H1 (cell line): ENCODE data around the gene ANKRD2. TPM values are rescaled to one million over a fixed set of nuclear protein-coding genes. Genes with fewer than 3 reads are reported as not detected.
A peak's percentile ranks its signal among the peaks of the same experiment; 100 is the strongest.

Experiments
- CTCF ChIA-PET: fragments of 300-600 bp; sonication (Branson Sonifier 250); formaldehyde crosslinking; loops from one replicate; lab custom pipeline; 2021; ENCODE audit not compliant: partially characterized antibody; lab: Charles Lee
- POLR2A ChIA-PET: fragments of 300-600 bp; sonication (Branson Sonifier 250); formaldehyde crosslinking; loops from one replicate; lab custom pipeline; 2021; ENCODE audit warnings: inconsistent platforms; ENCODE audit not compliant: partially characterized antibody; lab: Charles Lee
- DNase-seq, 2 experiments: peaks; one replicate each; pipeline versions ENCODE4 v3.0.0 to v3.0.0-alpha.2; 2010 to 2022; ENCODE audit warnings: low spot score in 2 of 2, low read depth in 1 of 2, mixed read lengths in 1 of 2
- FAIRE-seq: peaks from 2 replicates; lab custom pipeline; 2011; peaks lifted over from hg19 to GRCh38; lab: Jason Lieb, UNC
- H2AFZ ChIP-seq: 2 replicates; pipeline ENCODE4 v1.8.1; 2012; ENCODE audit warnings: low read length, inconsistent platforms
- H2AK5ac ChIP-seq: 2 replicates; pipeline ENCODE4 v1.6.1; 2013; ENCODE audit warnings: low read depth, low read length
- H2BK120ac ChIP-seq: replicated peaks from 2 replicates; pipeline ENCODE3; 2013; ENCODE audit warnings: low read depth, low read length, inconsistent platforms
- H2BK12ac ChIP-seq: 2 replicates; pipeline ENCODE4 v1.6.1; 2013; ENCODE audit warnings: low read depth, low read length
- H2BK15ac ChIP-seq: 2 replicates; pipeline ENCODE4 v1.6.1; 2013; ENCODE audit warnings: low read length
- H2BK20ac ChIP-seq: 2 replicates; pipeline ENCODE4 v1.6.1; 2013; ENCODE audit warnings: low read length
- H2BK5ac ChIP-seq: 2 replicates; pipeline ENCODE4 v1.6.1; 2013; ENCODE audit warnings: low read depth, low read length
- H3K14ac ChIP-seq: 2 replicates; pipeline ENCODE4 v1.6.1; 2013; ENCODE audit warnings: inconsistent platforms; ENCODE audit not compliant: insufficient read length
- H3K18ac ChIP-seq: 2 replicates; pipeline ENCODE4 v1.6.1; 2013; ENCODE audit warnings: low read length; ENCODE audit errors: extremely low read depth
- H3K23ac ChIP-seq: 2 replicates; pipeline ENCODE4 v1.6.1; 2013; ENCODE audit warnings: inconsistent platforms; ENCODE audit not compliant: insufficient read length
- H3K23me2 ChIP-seq: 2 replicates; pipeline ENCODE4 v1.6.1; 2013; ENCODE audit warnings: low read depth, low read length
- H3K27ac ChIP-seq: 2 replicates; pipeline ENCODE4 v1.6.1; 2011; ENCODE audit warnings: low read depth, low read length, inconsistent platforms
- H3K27me3 ChIP-seq, 4 experiments: replicated peaks in 1 of 4; 1 replicate in 1 of 4; 2 replicates in 3 of 4; pipeline versions ENCODE4 v1.6.1 to v1.8.1; 2011 to 2013; ENCODE audit warnings: low read length in 3 of 4, mild to moderate bottlenecking in 3 of 4, inconsistent platforms in 2 of 4, mixed read lengths in 2 of 4, moderate library complexity in 1 of 4; ENCODE audit not compliant: control insufficient read depth in 3 of 4, insufficient read depth in 3 of 4; ENCODE audit errors: extremely low read depth in 1 of 4
- H3K36me3 ChIP-seq, 4 experiments: 2 replicates each; pipeline versions ENCODE4 v1.6.1 to v1.8.1; 2011 to 2013; ENCODE audit warnings: mild to moderate bottlenecking in 4 of 4, low read length in 3 of 4, moderate library complexity in 2 of 4, control low read depth in 1 of 4, inconsistent platforms in 1 of 4; ENCODE audit not compliant: insufficient read depth in 4 of 4, control insufficient read depth in 2 of 4
- H3K4ac ChIP-seq: replicated peaks from 2 replicates; pipeline ENCODE3; 2013; ENCODE audit warnings: low read length, low read depth, mixed read lengths, inconsistent platforms; ENCODE audit not compliant: insufficient read length
- H3K4me1 ChIP-seq, 4 experiments: replicated peaks in 1 of 4; 1 replicate in 1 of 4; 2 replicates in 3 of 4; pipeline versions ENCODE4 v1.6.1 to v1.8.1; 2011 to 2013; ENCODE audit warnings: low read length in 3 of 4, inconsistent platforms in 2 of 4, mixed read lengths in 1 of 4; ENCODE audit not compliant: insufficient read depth in 4 of 4, control insufficient read depth in 3 of 4
- H3K4me2 ChIP-seq, 2 experiments: 2 replicates each; pipeline versions ENCODE4 v1.6.1 to v1.8.1; 2011 to 2013; ENCODE audit warnings: low read depth in 2 of 2, low read length in 2 of 2, control low read depth in 1 of 2, inconsistent platforms in 1 of 2, mild to moderate bottlenecking in 1 of 2; ENCODE audit not compliant: insufficient read depth in 1 of 2
- H3K4me3 ChIP-seq, 4 experiments: fragments of 200-600, 300-600 bp in 1 of 4; sonication (generic), shearing (Covaris generic), sonication (Bioruptor Twin) in 1 of 4; 2 replicates each; pipeline versions ENCODE4 v1.5.1 to v1.8.1; 2011 to 2016; ENCODE audit warnings: low read length in 4 of 4, low read depth in 3 of 4, control low read depth in 2 of 4, inconsistent platforms in 2 of 4, mild to moderate bottlenecking in 2 of 4, mixed read lengths in 1 of 4, moderate library complexity in 1 of 4; ENCODE audit not compliant: insufficient read depth in 2 of 4; ENCODE audit errors: extremely low read depth in 1 of 4
- H3K56ac ChIP-seq: replicated peaks from 2 replicates; pipeline ENCODE3; 2013; ENCODE audit warnings: low read depth, mild to moderate bottlenecking, mixed read lengths, low read length, inconsistent platforms; ENCODE audit not compliant: insufficient read length
- H3K79me1 ChIP-seq: 2 replicates; pipeline ENCODE4 v1.6.1; 2013; ENCODE audit warnings: low read depth, low read length, control low read depth
- H3K79me2 ChIP-seq, 2 experiments: 2 replicates each; pipeline versions ENCODE4 v1.6.1 to v1.8.1; 2012 to 2013; ENCODE audit warnings: low read length in 2 of 2, mild to moderate bottlenecking in 2 of 2, inconsistent platforms in 1 of 2; ENCODE audit not compliant: insufficient read depth in 2 of 2, control insufficient read depth in 1 of 2
- H3K9ac ChIP-seq, 4 experiments: replicated peaks in 1 of 4; 1 replicate in 1 of 4; 2 replicates in 3 of 4; pipeline versions ENCODE4 v1.6.1 to v1.8.1; 2011 to 2013; ENCODE audit warnings: low read depth in 3 of 4, low read length in 3 of 4, control low read depth in 2 of 4, mild to moderate bottlenecking in 2 of 4, moderate library complexity in 2 of 4, inconsistent platforms in 1 of 4; ENCODE audit errors: extremely low read depth in 1 of 4
- H3K9me3 ChIP-seq, 2 experiments: 2 replicates each; pipeline versions ENCODE4 v1.6.1 to v1.8.1; 2012 to 2013; ENCODE audit warnings: mild to moderate bottlenecking in 2 of 2, moderate library complexity in 2 of 2, control low read depth in 1 of 2, inconsistent platforms in 1 of 2, low read depth in 1 of 2, low read length in 1 of 2, mixed read lengths in 1 of 2; ENCODE audit not compliant: insufficient read depth in 2 of 2
- H4K20me1 ChIP-seq, 2 experiments: replicated peaks in 1 of 2; 2 replicates each; pipeline versions ENCODE3 to v1.8.1; 2011 to 2013; ENCODE audit warnings: inconsistent platforms in 2 of 2, low read length in 2 of 2, mild to moderate bottlenecking in 1 of 2; ENCODE audit not compliant: insufficient read depth in 2 of 2, control insufficient read depth in 1 of 2
- H4K5ac ChIP-seq: 2 replicates; pipeline ENCODE4 v1.6.1; 2013; ENCODE audit warnings: low read length, low read depth, mixed read lengths, inconsistent platforms; ENCODE audit not compliant: insufficient read length
- H4K8ac ChIP-seq: 2 replicates; pipeline ENCODE4 v1.8.0; 2013; ENCODE audit warnings: mild to moderate bottlenecking, moderate library complexity, low read length, inconsistent platforms; ENCODE audit not compliant: insufficient read depth; ENCODE audit errors: extremely low read depth
- H4K91ac ChIP-seq: replicated peaks from 2 replicates; pipeline ENCODE3; 2013; ENCODE audit warnings: low read length, mixed read lengths, inconsistent platforms; ENCODE audit not compliant: insufficient read length
- ASH2L ChIP-seq: fragments of 200-600, 300-600 bp; sonication (generic); IDR thresholded peaks from one replicate; pipeline ENCODE4 v1.7.1; 2017; ENCODE audit warnings: low read length
- BRCA1 ChIP-seq: IDR thresholded peaks from 2 replicates; pipeline ENCODE4 v1.6.1; 2012; ENCODE audit warnings: low read depth, low read length, improper control_type of control experiment
- EP300 ChIP-seq, 2 experiments: IDR thresholded peaks; 1 replicate in 1 of 2; 2 replicates in 1 of 2; pipeline ENCODE4 v1.6.1; 2011 to 2012; ENCODE audit warnings: low read depth in 2 of 2, low read length in 2 of 2, mild to moderate bottlenecking in 2 of 2, borderline replicate concordance in 1 of 2, inconsistent platforms in 1 of 2, moderate library complexity in 1 of 2
- EZH2 ChIP-seq: fragments of 200-600 bp; sonication (generic); IDR thresholded peaks from 2 replicates; pipeline ENCODE4 v1.7.1; 2012; ENCODE audit warnings: low read depth, mild to moderate bottlenecking, moderate library complexity, low read length, inconsistent platforms; ENCODE audit not compliant: severe bottlenecking
- GABPA ChIP-seq: IDR thresholded peaks from 2 replicates; pipeline ENCODE4 v1.6.1; 2011; ENCODE audit warnings: mild to moderate bottlenecking, low read length, moderate library complexity, borderline replicate concordance; ENCODE audit not compliant: insufficient read depth
- HDAC2 ChIP-seq, 2 experiments: fragments of 300-600 bp in 1 of 2; sonication (generic) in 1 of 2; IDR thresholded peaks; 2 replicates each; pipeline ENCODE4 v1.6.1; 2011 to 2012; ENCODE audit warnings: low read depth in 2 of 2, low read length in 2 of 2, mild to moderate bottlenecking in 2 of 2, moderate library complexity in 2 of 2, borderline replicate concordance in 1 of 2, inconsistent platforms in 1 of 2
- KDM1A ChIP-seq: fragments of 200-600, 300-600 bp; sonication (generic); IDR thresholded peaks from 2 replicates; pipeline ENCODE4 v1.7.1; 2016; ENCODE audit warnings: mild to moderate bottlenecking, low read length, borderline replicate concordance
- KDM5A ChIP-seq: fragments of 200-600 bp; IDR thresholded peaks from 2 replicates; pipeline ENCODE4 v1.7.1; 2012; ENCODE audit warnings: mild to moderate bottlenecking, low read length, inconsistent platforms, mixed read lengths
- POLR2A ChIP-seq, 2 experiments: IDR thresholded peaks; 1 replicate in 1 of 2; 2 replicates in 1 of 2; pipeline ENCODE4 v1.6.1; 2011; ENCODE audit warnings: low read depth in 2 of 2, low read length in 2 of 2, mild to moderate bottlenecking in 2 of 2; ENCODE audit errors: control extremely low read depth in 1 of 2
- RXRA ChIP-seq: IDR thresholded peaks from 2 replicates; pipeline ENCODE4 v1.6.1; 2011; ENCODE audit warnings: low read depth, mild to moderate bottlenecking, low read length, moderate library complexity; ENCODE audit not compliant: insufficient read depth
- TBP ChIP-seq: IDR thresholded peaks from 2 replicates; pipeline ENCODE4 v1.6.1; 2011; ENCODE audit warnings: low read depth, low read length, improper control_type of control experiment
- TEAD4 ChIP-seq: IDR thresholded peaks from 2 replicates; pipeline ENCODE4 v1.6.1; 2012; ENCODE audit warnings: low read depth, low read length, inconsistent platforms, mixed read lengths
- WGBS, 2 experiments: shearing (Covaris generic) in 1 of 2; methylation state at CpG; one replicate each; pipeline versions ENCODE4 v1.1.6 to v1.1.7; 2013 to 2015; ENCODE audit warnings: low lambda C conversion rate in 2 of 2, mixed read lengths in 2 of 2, inconsistent platforms in 1 of 2, low coverage in 1 of 2, missing lambda C conversion rate in 1 of 2; ENCODE audit not compliant: insufficient replicate concordance in 2 of 2, insufficient coverage in 1 of 2, insufficient read length in 1 of 2; ENCODE audit errors: extremely low coverage in 1 of 2, missing lambda C conversion rate in 1 of 2; 5-methylcytosine and 5-hydroxymethylcytosine counted together
- polyA plus RNA-seq, 7 experiments: library from polyadenylated mRNA; depleted of rRNA in 3 of 7; stranded (reverse) in 5 of 7; unstranded in 2 of 7; fragments of >200 nt in 5 of 7; fragments of 200-250 nt in 2 of 7; gene quantifications; 1 replicate in 5 of 7; 2 replicates in 1 of 7; 4 replicates in 1 of 7; pipeline versions ENCODE4 v1.2.1 to v1.2.3, GENCODE V29; 2011 to 2013; ENCODE audit warnings: missing spikeins in 2 of 7, mixed read lengths in 2 of 7
- total RNA-seq: library from RNA; stranded (reverse); fragmentation: NEBNext Ultra II Directional; extraction: Animal tissue kit (Norgen Biotek cat#: 25700); gene quantifications from 2 replicates; pipeline ENCODE4 v1.2.1, GENCODE V29; 2021
- TF ChIP-seq, protein P1 (sequence below): IDR thresholded peaks from 2 replicates; pipeline ENCODE4 v1.6.1; 2011; ENCODE audit warnings: low read depth, mild to moderate bottlenecking, low read length; ENCODE audit not compliant: insufficient read depth

ANKRD2 gene
- total and polyA plus RNA-seq, 2 of the 8 experiments (the other 6 are each of a cell fraction or from before 2014, with no cell fraction given), result not detected

DNA sequence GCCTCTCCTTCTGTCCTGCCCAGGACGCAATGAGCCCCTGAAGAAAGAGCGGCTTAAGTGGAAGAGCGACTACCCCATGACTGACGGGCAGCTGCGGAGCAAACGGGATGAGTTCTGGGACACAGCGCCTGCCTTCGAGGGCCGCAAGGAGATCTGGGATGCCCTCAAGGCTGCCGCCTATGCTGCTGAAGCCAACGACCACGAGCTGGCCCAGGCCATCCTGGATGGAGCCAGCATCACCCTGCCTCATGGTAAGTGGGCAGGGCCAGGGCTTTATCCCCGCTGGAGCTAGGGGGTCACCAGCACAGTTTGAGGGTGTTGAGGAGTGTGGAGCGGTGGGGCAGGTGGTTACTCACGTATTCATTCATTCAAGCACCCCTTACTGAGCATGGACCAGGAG, 4.7 kb upstream of the ANKRD2 start:
- ChIA-PET POLR2A (interaction anchor here (0.6 kb wide), 2 partner anchors 10 to 64 kb away, joined by 3 read pairs; no protein-coding TSS in a partner anchor), CTCF (interaction anchor here (0.6 to 12.9 kb wide), 8 partner anchors 9 to 798 kb away, joined by 3 to 169 read pairs (median 6); no protein-coding TSS in a partner anchor)
- no peak for FAIRE-seq
- TF ChIP-seq TBP (no peak), TEAD4 (no peak), HDAC2 (IDR thresholded peaks at IDR 0.05; ENCODE audit: borderline replicate concordance in 1 of 2, low read depth in 2 of 2, low read length in 2 of 2) (no peak), POLR2A (IDR thresholded peaks at IDR 0.05; ENCODE audit: control extremely low read depth in 1 of 2, low read depth in 2 of 2, low read length in 2 of 2) (no peak), GABPA (no peak), KDM1A (no peak), KDM5A (no peak), RXRA (no peak), BRCA1 (no peak), EP300 (IDR thresholded peaks at IDR 0.05; ENCODE audit: borderline replicate concordance in 1 of 2, low read depth in 2 of 2, low read length in 2 of 2) (no peak), ASH2L (no peak), EZH2 (no peak)
- TF ChIP-seq, protein P1, sequence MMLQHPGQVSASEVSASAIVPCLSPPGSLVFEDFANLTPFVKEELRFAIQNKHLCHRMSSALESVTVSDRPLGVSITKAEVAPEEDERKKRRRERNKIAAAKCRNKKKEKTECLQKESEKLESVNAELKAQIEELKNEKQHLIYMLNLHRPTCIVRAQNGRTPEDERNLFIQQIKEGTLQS, result no peak

More for the DNA sequence above, 4.7 kb upstream of the ANKRD2 start:
- Histone ChIP-seq H3K9me3 (no peaks in the 10 kb centered on the region), H3K79me1 (no peaks in the 10 kb centered on the region), H2BK120ac (no peak overlapping the region), H3K27ac (no peak overlapping the region), H3K79me2 (no peaks in the 10 kb centered on the region), H3K23ac (no peak overlapping the region), H3K4me2 (no peak overlapping the region), H2BK12ac (no peak overlapping the region), H3K36me3 (peaks cover 0 to 14% (median 2%) of the 10 kb centered on the region in 4 experiments; a peak in 4 of 8 replicates), H3K4me1 (peaks cover 0 to 3% (median 1%) of the 10 kb centered on the region in 4 experiments; a peak in 2 of 7 replicates), H4K5ac (no peak overlapping the region), H2BK5ac (0 out of 2 replicates have a peak overlapping the region, but pooled peaks have one; percentile 9), H3K4me3 (no peak overlapping the region), H2AK5ac (no peak overlapping the region), H3K9ac (no peak overlapping the region), H2BK20ac (no peak overlapping the region), H2BK15ac (no peak overlapping the region), H4K8ac (no peak overlapping the region), H3K23me2 (no peaks in the 10 kb centered on the region), H3K56ac (no peak overlapping the region), H2AFZ (no peak overlapping the region), H3K27me3 (no peaks in the 10 kb centered on the region), H3K18ac (no peak overlapping the region), H3K4ac (no peak overlapping the region), H3K14ac (no peak overlapping the region), H4K91ac (no peak overlapping the region), H4K20me1 (peaks cover 0 to 2% of the 10 kb centered on the region in 2 experiments)
- 98% methylated on average over 15 of the region's 15 CpGs; no CpG with 5 or more reads in 1 of the 2 experiments for WGBS, 2 experiments
- DNase-seq, result no peak
